GM12864 (cell line): ENCODE measurements around the gene KCNAB1.

Experiments used
- DNase-seq: peaks from one replicate; pipeline ENCODE4 v3.0.0-alpha.2; 2011; ENCODE audit warnings: low read depth
- H3K4me3 ChIP-seq: 2 replicates; pipeline ENCODE4 v1.5.1; 2011; ENCODE audit warnings: mild to moderate bottlenecking, low read depth, low read length, control low read depth
- TF ChIP-seq, protein P1 (sequence below): IDR thresholded peaks from 2 replicates; pipeline ENCODE4 v1.5.1; 2011; ENCODE audit warnings: low read depth, mild to moderate bottlenecking, moderate library complexity, low read length, control low read depth, inconsistent platforms; ENCODE audit errors: missing control alignments

Gene KCNAB1

DNA sequence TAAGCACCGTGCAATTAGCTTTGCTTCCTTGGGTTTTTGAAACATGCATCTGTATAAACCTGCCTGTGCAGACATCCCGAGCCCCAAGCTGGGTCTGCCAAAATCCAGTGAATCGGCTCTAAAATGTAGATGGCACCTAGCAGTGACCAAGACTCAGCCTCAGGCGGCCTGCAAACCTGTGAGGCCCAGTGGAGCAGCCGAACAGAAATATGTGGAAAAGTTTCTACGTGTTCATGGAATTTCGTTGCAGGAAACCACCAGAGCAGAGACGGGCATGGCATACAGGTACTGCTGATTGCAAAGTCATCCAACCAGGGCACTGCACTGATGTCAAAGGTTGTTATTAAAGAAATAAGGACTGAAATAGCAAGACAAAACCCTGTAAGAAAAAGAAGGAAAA lies 22.8 kb downstream of the KCNAB1 start:
- DNase-seq: no peak
- TF ChIP-seq, protein P1, sequence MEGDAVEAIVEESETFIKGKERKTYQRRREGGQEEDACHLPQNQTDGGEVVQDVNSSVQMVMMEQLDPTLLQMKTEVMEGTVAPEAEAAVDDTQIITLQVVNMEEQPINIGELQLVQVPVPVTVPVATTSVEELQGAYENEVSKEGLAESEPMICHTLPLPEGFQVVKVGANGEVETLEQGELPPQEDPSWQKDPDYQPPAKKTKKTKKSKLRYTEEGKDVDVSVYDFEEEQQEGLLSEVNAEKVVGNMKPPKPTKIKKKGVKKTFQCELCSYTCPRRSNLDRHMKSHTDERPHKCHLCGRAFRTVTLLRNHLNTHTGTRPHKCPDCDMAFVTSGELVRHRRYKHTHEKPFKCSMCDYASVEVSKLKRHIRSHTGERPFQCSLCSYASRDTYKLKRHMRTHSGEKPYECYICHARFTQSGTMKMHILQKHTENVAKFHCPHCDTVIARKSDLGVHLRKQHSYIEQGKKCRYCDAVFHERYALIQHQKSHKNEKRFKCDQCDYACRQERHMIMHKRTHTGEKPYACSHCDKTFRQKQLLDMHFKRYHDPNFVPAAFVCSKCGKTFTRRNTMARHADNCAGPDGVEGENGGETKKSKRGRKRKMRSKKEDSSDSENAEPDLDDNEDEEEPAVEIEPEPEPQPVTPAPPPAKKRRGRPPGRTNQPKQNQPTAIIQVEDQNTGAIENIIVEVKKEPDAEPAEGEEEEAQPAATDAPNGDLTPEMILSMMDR: no peak
- no peak overlapping the region for H3K4me3 ChIP-seq

DNA sequence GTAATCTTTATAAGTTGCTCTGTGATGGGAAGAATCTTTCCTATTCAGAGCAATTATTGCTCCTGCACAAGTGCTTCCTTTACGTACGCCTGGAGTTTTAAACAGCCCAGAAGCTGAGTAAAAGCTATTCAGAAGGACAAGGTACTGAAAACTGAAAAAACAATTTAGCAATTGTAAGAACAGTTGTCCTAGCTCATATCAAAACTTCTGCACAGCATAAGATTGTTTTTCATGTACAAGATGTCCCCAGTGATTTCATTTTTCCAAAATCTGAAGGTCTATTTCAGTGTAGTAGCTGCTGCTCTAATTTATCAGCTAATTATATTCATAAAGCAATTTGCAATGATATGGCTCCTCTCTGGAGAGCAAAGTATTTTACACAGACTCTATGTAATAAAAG lies 23.7 kb downstream of the KCNAB1 start:
- no peak for DNase-seq
- TF ChIP-seq, protein P1: no peak
- H3K4me3 ChIP-seq: no peak overlapping the region

DNA sequence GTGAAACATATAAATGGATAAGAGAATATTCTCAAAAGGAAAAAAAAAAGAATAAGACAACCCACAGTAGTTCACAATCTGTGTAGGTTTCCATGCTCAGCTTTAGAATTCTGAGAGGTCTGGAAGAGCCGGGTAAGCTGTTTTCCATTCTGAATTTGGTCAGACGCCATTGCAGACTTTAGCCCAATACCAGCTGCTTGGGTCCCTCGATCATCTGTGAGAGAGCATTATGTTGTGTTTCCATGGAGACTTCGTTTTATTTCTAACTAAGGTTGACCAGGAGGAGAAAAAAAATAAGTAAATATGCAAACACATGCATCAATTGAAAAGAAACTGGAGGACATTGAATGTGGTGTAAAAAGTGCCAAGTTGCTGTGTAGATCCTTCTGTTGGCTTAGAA lies 25.5 kb downstream of the KCNAB1 start:
- H3K4me3 ChIP-seq: no peak overlapping the region
- TF ChIP-seq, protein P1: no peak
- DNase-seq: no peak

DNA sequence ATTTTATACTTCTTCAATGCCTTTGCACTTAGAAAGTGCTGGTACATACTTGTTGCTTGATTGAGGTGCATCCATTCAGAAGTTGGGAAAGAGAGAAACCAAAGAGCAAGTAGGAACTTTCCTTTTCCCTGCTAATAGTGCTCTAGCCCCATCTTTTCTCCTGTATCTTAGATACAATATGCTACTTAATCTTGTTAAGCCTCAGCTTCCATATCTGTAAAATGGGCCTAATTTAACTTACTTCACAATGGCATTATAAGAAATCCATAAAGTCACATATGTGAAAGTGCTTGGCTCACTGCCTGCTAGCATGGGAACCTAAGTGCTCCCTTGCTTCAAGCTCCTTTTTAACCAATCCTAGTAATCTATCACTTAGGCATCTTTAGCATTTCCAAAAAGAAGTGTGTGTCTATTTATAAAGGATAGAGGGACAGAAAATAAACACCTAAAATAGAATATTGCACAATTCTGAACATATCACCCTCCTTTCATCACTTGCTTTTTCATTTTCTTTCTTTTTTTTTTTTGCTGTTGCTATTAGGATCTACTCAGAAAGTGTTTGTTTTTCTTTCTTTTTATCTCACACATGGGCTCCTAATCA lies 28.1 kb downstream of the KCNAB1 start:
- TF ChIP-seq, protein P1: no peak
- no peak overlapping the region for H3K4me3 ChIP-seq
- no peak for DNase-seq

DNA sequence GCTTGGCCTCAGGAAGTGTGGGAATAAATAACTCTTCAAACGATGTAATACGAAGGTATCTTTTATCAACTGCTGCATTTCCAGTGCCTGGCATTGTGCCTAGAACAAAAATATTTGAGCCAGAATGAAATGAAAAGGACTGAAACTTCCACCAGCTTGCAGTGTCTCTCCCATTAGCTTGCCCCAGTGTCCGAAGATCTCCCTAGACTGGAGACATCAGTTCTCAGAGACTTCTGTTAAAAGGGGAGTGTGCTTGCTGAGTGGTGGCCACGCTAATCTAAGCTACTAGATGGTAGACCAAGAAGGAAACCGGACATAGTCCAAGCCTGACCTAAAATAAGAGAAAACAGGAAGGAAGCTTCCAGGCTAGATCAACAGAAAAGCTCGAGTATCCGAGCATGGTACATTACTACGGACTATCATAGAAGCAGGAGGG lies 28.6 kb downstream of the KCNAB1 start:
- TF ChIP-seq, protein P1: no peak
- no peak for DNase-seq
- H3K4me3 ChIP-seq: no peak overlapping the region

DNA sequence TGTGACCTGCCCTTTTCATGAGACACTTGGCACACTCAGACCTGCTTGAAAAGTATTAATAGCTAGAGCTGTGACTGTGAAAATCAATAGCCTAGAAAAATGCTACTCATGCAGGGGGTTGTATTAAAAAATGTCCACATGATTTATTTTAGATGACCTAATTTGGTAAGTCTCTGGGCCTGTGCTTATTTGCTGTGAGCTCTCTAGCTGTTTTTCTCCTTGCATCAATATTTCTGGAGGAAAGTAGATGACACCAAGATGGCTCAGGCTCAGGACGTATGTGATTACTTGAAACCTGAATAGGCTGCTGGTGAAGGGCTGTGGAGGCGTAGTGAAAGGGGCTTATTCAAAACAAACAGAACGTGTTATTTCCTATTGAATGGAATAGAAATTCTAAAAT lies 29.5 kb downstream of the KCNAB1 start:
- DNase-seq: no peak

DNA sequence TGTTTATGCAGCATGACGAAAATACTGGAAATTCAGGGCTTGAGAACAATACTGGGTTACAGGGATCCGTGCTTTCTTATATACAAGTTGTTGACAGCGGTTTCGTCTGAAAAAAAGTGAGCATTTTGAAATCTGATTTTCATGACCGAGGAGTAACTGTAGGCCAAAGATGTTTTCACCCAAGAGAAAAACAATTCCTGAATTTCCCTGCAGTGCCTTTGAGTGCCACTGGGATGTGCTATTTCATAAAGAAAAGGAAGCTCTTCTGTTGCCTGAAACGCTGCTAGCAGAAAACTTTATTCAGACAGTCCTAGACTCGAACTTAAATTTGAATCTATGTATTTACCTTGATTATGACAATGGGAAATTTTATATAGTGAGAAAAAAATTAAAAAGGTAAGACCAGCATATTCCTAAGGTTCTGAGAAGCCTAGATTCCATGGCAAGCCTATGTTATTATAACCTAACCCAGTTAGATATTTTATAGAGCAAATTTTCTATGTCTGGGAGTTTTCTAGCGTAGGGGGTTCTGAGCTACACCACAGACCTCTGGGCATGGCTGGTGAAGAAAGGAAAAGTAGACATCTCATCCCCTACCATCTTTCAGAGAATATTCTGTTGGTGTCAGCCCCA lies 30.2 kb downstream of the KCNAB1 start:
- DNase-seq: peak; percentile 12
- TF ChIP-seq, protein P1: peak; percentile 74

More for the DNA sequence above, 29.5 kb downstream of the KCNAB1 start:
- TF ChIP-seq, protein P1: no peak
- no peak overlapping the region for H3K4me3 ChIP-seq

More for the DNA sequence above, 30.2 kb downstream of the KCNAB1 start:
- H3K4me3 ChIP-seq: no peak overlapping the region
